ENCODE measurements around the gene LARP6. TPM values are rescaled to one million over a fixed set of nuclear protein-coding genes. Genes with fewer than 3 reads are reported as not detected.

Gene LARP6
- total and polyA plus RNA-seq, 2 of the 4 experiments (the other 2 are of a cell fraction) = 36.4 to 135 TPM

GRCh38 chr15:70882361-70882760 is 28.4 kb upstream of the LARP6 start:
- Histone ChIP-seq H3K36me3 (ENCODE audit: control insufficient read depth, insufficient read depth, low read length) (no peaks in the 10 kb centered on the region), H3K4me2 (ENCODE audit: low read depth, low read length) (no peak overlapping the region; the same call in 1 of the 2 replicates), H3K18ac (ENCODE audit: low read depth, low read length) (no peak overlapping the region), H3K4me3 (ENCODE audit: insufficient read depth, low read depth, low read length) (no peak overlapping the region), H4K5ac (ENCODE audit: low read depth, low read length) (no peak overlapping the region), H3K79me1 (ENCODE audit: low read depth in 1 of 2, low read length in 2 of 2) (0 out of 4 replicates have a peak, but pooled peaks cover 0 to 6% of the 10 kb centered on the region in 2 experiments), H3K4me1 (ENCODE audit: control insufficient read depth, insufficient read depth, low read length) (peaks cover 2% of the 10 kb centered on the region; the same call in 1 of the 2 replicates), H2BK120ac (ENCODE audit: low read depth, low read length) (no peak overlapping the region), H3K14ac (replicated peaks; ENCODE audit: low read depth, low read length) (no peak overlapping the region), H3K9ac (ENCODE audit: low read depth, low read length) (no peak overlapping the region), H2AK5ac (ENCODE audit: low read depth, low read length) (no peak overlapping the region), H2BK15ac (ENCODE audit: low read depth, low read length) (no peak overlapping the region), H3K9me3 (ENCODE audit: control insufficient read depth, insufficient read depth, low read length) (no peaks in the 10 kb centered on the region), H4K8ac (ENCODE audit: low read depth in 2 of 2, low read length in 2 of 2) (no peak overlapping the region), H3K27ac (ENCODE audit: insufficient read depth, low read length) (no peak overlapping the region), H2BK5ac (ENCODE audit: low read depth, low read length, poor library complexity, severe bottlenecking) (no peak overlapping the region), H4K20me1 (ENCODE audit: insufficient read depth, low read length) (no peaks in the 10 kb centered on the region), H2AK9ac (replicated peaks; ENCODE audit: low read depth, low read length, poor library complexity) (no peak overlapping the region), H3K23ac (ENCODE audit: low read depth, low read length) (no peak overlapping the region), H3K4ac (ENCODE audit: low read depth, low read length) (no peak overlapping the region), H3K9me1 (ENCODE audit: insufficient read depth, low read length) (no peaks in the 10 kb centered on the region; the same call in 1 of the 2 replicates), H2AFZ (replicated peaks; ENCODE audit: low read length, poor library complexity) (no peak overlapping the region), H4K91ac (ENCODE audit: insufficient read depth, low read depth, low read length) (no peak overlapping the region), H2BK20ac (ENCODE audit: low read depth, low read length) (no peak overlapping the region), H3K56ac (ENCODE audit: extremely low read depth, insufficient read depth, low read length) (no peak overlapping the region), H3K27me3 (ENCODE audit: control insufficient read depth, insufficient read depth, low read length) (no peaks in the 10 kb centered on the region)
- no peak for ATAC-seq (ENCODE audit: low read depth)
- no TSS peak for BruUV-seq (replicated peaks)
- intact Hi-C loops (cut with micrococcal nuclease) (no loop called here), dilution Hi-C loops (cut with HindIII; ENCODE audit: low sequenced_read_pairs, unreplicated experiment) (no loop called here), in situ Hi-C loops (cut with MboI; ENCODE audit: low sequenced_read_pairs) (no loop called here)
- CTCF ChIA-PET = no interaction called here
- POLR2A ChIA-PET (ENCODE audit: unreplicated experiment) = no interaction called here
- no peak for TF ChIP-seq FOS (IDR thresholded peaks at IDR 0.05; ENCODE audit: low read depth, low read length)
- no peak for TF ChIP-seq BHLHE40 (IDR thresholded peaks at IDR 0.05; ENCODE audit: low read depth, low read length)
- no peak for TF ChIP-seq RAD21 (IDR thresholded peaks at IDR 0.05; ENCODE audit: low read length)
- TF ChIP-seq MXI1 (IDR thresholded peaks at IDR 0.05; ENCODE audit: borderline replicate concordance, low read depth, low read length) = no peak
- TF ChIP-seq MAZ (IDR thresholded peaks at IDR 0.05; ENCODE audit: borderline replicate concordance, low read depth, low read length) = no peak
- no peak for TF ChIP-seq USF2 (IDR thresholded peaks at IDR 0.05; ENCODE audit: low read depth, low read length)
- TF ChIP-seq CTCF (conservative IDR thresholded peaks at IDR 0.05; ENCODE audit: low read depth, low read length) = no peak
- no peak for TF ChIP-seq NFE2L2 (IDR thresholded peaks at IDR 0.05; ENCODE audit: low read depth, low read length)
- no peak for TF ChIP-seq ELK1 (IDR thresholded peaks at IDR 0.05; ENCODE audit: borderline replicate concordance, low read depth, low read length)
- TF ChIP-seq POLR2A (IDR thresholded peaks at IDR 0.05; ENCODE audit: low read depth, low read length) = no peak
- TF ChIP-seq SMC3 (IDR thresholded peaks at IDR 0.05; ENCODE audit: low read depth, low read length) = no peak
- no peak for TF ChIP-seq RFX5 (IDR thresholded peaks at IDR 0.05; ENCODE audit: low read depth, low read length)
- TF ChIP-seq CEBPB (IDR thresholded peaks at IDR 0.05; ENCODE audit: low read depth, low read length) = no peak
- no peak for TF ChIP-seq CHD1 (IDR thresholded peaks at IDR 0.05; ENCODE audit: low read depth, low read length)
- no peak for TF ChIP-seq RCOR1 (IDR thresholded peaks at IDR 0.05; ENCODE audit: insufficient replicate concordance, low read length)
- TF ChIP-seq MAFK (IDR thresholded peaks at IDR 0.05; ENCODE audit: low read depth, low read length) = no peak
- DNase-seq = peak; percentile 50
- no CpG with 5 or more reads among the region's 2 CpGs for WGBS, 2 experiments (ENCODE audit: extremely low coverage in 2 of 2, insufficient read length in 1 of 2)

Data from IMR-90 (cell line).